Measurements from ENCODE around the gene CDC42EP4.

GRCh38 chr17:73291260-73291801 lies 20.5 kb downstream of the CDC42EP4 start:
- TF ChIP-seq CTCF (conservative IDR thresholded peaks at IDR 0.05; ENCODE audit: low read depth, low read length) = no peak
- no peak for TF ChIP-seq EZH2phosphoT487 (IDR thresholded peaks at IDR 0.05; ENCODE audit: borderline replicate concordance, low read length)
- TF ChIP-seq EZH2 (IDR thresholded peaks at IDR 0.05; ENCODE audit: low read length, unreplicated experiment) = no peak

All from PC-3 (cell line).